Lung (tissue), 12 donors: ENCODE data around the gene SERPINB5. TPM values are rescaled to one million over a fixed set of nuclear protein-coding genes. Genes with fewer than 3 reads are reported as not detected.

Source experiments
- ATAC-seq: fragments of 200-7000 bp; cut with Tn5 transposase; one replicate; pipeline ENCODE4 v1.9.1; 2020; ENCODE audit warnings: moderate number of reproducible peaks; ENCODE audit not compliant: insufficient read depth, low FRiP score
- DNase-seq, 3 donors: peaks; one replicate each; pipeline ENCODE4 v3.0.0-alpha.2; 2013 to 2017
- H3K27ac ChIP-seq, 2 donors: one replicate each; pipeline ENCODE4 v1.5.1; 2013; ENCODE audit warnings: mild to moderate bottlenecking in 2 of 2, moderate library complexity in 2 of 2, control low read depth in 1 of 2, inconsistent platforms in 1 of 2, low read depth in 1 of 2, low read length in 1 of 2
- H3K27me3 ChIP-seq, 3 donors: one replicate each; pipeline ENCODE4 v1.5.1; 2013; ENCODE audit warnings: low read length in 2 of 3; ENCODE audit not compliant: control insufficient read depth in 3 of 3, insufficient read depth in 3 of 3
- H3K36me3 ChIP-seq, 4 donors: one replicate each; pipeline ENCODE4 v1.5.1; 2013; ENCODE audit warnings: low read length in 4 of 4, mild to moderate bottlenecking in 1 of 4, moderate library complexity in 1 of 4; ENCODE audit not compliant: control insufficient read depth in 4 of 4, insufficient read depth in 4 of 4
- H3K4me1 ChIP-seq, 5 donors: one replicate each; pipeline ENCODE4 v1.5.1; 2013; ENCODE audit warnings: low read length in 5 of 5, mild to moderate bottlenecking in 2 of 5, moderate library complexity in 1 of 5; ENCODE audit not compliant: control insufficient read depth in 5 of 5, insufficient read depth in 5 of 5
- H3K4me3 ChIP-seq: one replicate; pipeline ENCODE4 v1.5.1; 2013; ENCODE audit warnings: mild to moderate bottlenecking, control low read depth, moderate library complexity
- H3K9ac ChIP-seq, 2 donors: one replicate each; pipeline ENCODE4 v1.5.1; 2013; ENCODE audit warnings: low read length in 2 of 2, control low read depth in 1 of 2; ENCODE audit not compliant: insufficient read depth in 1 of 2
- H3K9me3 ChIP-seq, 4 donors: one replicate each; pipeline ENCODE4 v1.5.1; 2013; ENCODE audit warnings: low read length in 3 of 4, mild to moderate bottlenecking in 1 of 4, moderate library complexity in 1 of 4; ENCODE audit not compliant: control insufficient read depth in 4 of 4, insufficient read depth in 3 of 4
- WGBS, 2 donors: extraction: QIAGEN DNeasy Blood & Tissue Kit; methylation state at CpG; one replicate each; pipeline ENCODE4 v1.1.7; 2013; 5-methylcytosine and 5-hydroxymethylcytosine counted together
- polyA plus RNA-seq, 2 donors: library from polyadenylated mRNA; stranded (reverse); fragments of 200-250 nt; gene quantifications; one replicate each; pipeline ENCODE4 v1.2.1, GENCODE V29; 2013
- total RNA-seq, 2 donors: library from RNA; depleted of rRNA in 1 of 2; stranded (reverse); fragments of >200 nt in 1 of 2; gene quantifications; one replicate each; pipeline ENCODE4 v1.2.1, GENCODE V29; 2014 to 2021
- TF ChIP-seq, protein P1 (sequence below): IDR thresholded peaks from 2 replicates; pipeline ENCODE4 v1.5.1; 2012; ENCODE audit warnings: mild to moderate bottlenecking; ENCODE audit errors: control extremely low read depth, extremely low read depth
- donor health status: control.
- donor health status: control.
- donor health status: Bipolar disorder and iron deficiency.
- donor health status: healthy.
- donor health status: DM: yes; HTN: yes; CAD: no.

Gene SERPINB5
- total and polyA plus RNA-seq, 4 donors = 0.37 to 0.92 (median 0.61) TPM

DNA sequence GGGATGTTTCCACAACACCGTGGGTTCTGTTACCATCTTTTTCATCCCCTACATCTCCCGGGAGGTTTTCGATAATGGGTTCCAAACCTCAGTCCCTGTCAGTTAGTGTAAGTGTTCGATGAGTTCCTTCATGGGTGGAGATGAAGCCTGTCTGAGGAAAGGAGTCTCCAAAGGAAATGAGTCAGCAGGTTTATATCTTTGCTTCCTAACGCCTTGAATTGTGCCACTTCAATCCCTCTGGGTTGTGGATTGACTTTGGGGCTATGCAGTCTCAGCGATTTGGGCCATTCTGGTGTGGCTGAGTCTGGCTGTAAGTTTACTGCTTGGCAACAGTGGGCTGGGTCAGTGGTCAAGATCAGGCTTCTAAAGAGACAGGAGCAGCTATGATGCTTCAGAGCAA lies 1.2 kb downstream of the SERPINB5 start:
- no peak for DNase-seq
- ATAC-seq = no peak
- Histone ChIP-seq H3K36me3 (no peaks in the 10 kb centered on the region), H3K4me1 (no peaks in the 10 kb centered on the region), H3K9me3 (peaks cover 0 to 2% (median 0%) of the 10 kb centered on the region in 4 donors), H3K27me3 (no peaks in the 10 kb centered on the region), H3K9ac (no peak overlapping the region), H3K27ac (no peak overlapping the region), H3K4me3 (no peak overlapping the region)
- 69 to 73% methylated on average over 6 of the region's 6 CpGs for WGBS, 2 donors
- TF ChIP-seq, protein P1, sequence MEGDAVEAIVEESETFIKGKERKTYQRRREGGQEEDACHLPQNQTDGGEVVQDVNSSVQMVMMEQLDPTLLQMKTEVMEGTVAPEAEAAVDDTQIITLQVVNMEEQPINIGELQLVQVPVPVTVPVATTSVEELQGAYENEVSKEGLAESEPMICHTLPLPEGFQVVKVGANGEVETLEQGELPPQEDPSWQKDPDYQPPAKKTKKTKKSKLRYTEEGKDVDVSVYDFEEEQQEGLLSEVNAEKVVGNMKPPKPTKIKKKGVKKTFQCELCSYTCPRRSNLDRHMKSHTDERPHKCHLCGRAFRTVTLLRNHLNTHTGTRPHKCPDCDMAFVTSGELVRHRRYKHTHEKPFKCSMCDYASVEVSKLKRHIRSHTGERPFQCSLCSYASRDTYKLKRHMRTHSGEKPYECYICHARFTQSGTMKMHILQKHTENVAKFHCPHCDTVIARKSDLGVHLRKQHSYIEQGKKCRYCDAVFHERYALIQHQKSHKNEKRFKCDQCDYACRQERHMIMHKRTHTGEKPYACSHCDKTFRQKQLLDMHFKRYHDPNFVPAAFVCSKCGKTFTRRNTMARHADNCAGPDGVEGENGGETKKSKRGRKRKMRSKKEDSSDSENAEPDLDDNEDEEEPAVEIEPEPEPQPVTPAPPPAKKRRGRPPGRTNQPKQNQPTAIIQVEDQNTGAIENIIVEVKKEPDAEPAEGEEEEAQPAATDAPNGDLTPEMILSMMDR = no peak

DNA sequence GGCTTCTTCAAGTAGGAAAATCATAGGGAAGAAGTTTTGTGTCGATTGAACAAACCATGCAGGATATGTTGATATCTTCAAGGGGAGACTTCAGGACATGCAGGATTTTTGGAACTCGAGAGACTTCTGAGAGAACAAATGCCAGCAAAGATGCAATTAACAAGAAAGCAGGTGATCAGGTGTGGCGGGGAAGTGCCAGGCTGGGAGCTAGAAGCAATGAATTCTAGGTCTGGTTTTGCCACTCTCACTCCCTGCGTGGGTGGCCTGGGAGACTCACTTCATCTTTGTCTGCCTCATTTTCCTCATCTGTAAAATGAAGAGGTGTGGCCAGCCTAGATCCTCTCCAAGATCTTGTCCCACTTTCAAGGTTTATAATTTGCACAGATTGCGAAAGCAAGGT lies 3.1 kb downstream of the SERPINB5 start:
- 78 to 83% methylated on average over 5 of the region's 5 CpGs for WGBS, 2 donors
- no peak overlapping the region for H3K27ac ChIP-seq
- H3K4me3 ChIP-seq = no peak overlapping the region
- ATAC-seq (no peak), DNase-seq (no peak)
- H3K27me3 ChIP-seq = peaks cover 0 to 3% (median 2%) of the 10 kb centered on the region in 3 donors
- TF ChIP-seq, protein P1 = no peak
- no peaks in the 10 kb centered on the region for H3K36me3 ChIP-seq
- H3K9ac ChIP-seq = no peak overlapping the region
- peaks cover 0 to 2% (median 0%) of the 10 kb centered on the region in 4 donors for H3K9me3 ChIP-seq
- no peaks in the 10 kb centered on the region for H3K4me1 ChIP-seq

DNA sequence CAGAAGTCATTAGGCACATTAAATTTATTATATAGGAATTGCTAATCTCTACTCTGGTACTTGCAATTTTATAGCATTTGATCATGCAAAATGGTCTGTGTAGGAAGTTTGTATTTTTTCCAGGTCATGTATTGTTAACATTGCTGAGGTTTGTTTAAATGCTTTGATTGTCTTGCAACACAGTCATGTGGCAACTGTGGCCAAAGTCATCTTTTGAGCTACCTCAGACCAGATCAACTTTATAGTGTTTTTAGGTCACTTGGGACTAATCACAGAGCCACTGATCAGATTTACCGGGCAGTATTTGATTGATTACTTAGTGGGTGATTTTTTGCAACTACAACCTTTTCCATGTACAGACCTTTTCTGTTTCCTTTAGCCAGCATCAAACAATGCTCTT lies 3.7 kb downstream of the SERPINB5 start:
- TF ChIP-seq, protein P1 = no peak
- H3K9ac ChIP-seq = no peak overlapping the region
- H3K4me1 ChIP-seq = no peaks in the 10 kb centered on the region

DNA sequence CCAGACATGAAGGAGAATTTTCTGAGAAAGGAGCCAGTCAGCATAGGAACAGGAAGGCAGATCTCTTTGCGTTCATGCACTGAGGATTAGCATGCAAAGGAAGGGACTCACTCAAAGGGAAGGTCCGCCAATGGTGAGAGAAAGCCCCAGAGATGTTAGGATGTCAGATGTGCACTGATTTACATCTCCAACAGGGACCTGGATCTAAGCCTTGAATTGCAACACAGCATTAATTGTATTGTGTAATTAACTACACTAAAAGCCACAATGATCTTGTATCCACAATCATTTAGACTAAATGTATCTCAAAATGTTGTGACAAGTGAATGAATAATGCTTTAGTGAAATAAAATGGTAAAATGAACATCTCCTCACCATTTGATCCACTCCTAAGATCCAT lies 4.2 kb downstream of the SERPINB5 start:
- TF ChIP-seq, protein P1 = no peak
- Histone ChIP-seq H3K4me1 (no peaks in the 10 kb centered on the region), H3K9me3 (peaks cover 0 to 2% (median 0%) of the 10 kb centered on the region in 4 donors), H3K27me3 (peaks cover 0 to 3% (median 2%) of the 10 kb centered on the region in 3 donors), H3K4me3 (no peak overlapping the region), H3K27ac (no peak overlapping the region), H3K9ac (no peak overlapping the region), H3K36me3 (no peaks in the 10 kb centered on the region)
- no peak for DNase-seq
- 78 to 89% methylated on average over 2 of the region's 2 CpGs for WGBS, 2 donors
- ATAC-seq = no peak

More for the DNA sequence above, 3.7 kb downstream of the SERPINB5 start:
- no peak for ATAC-seq
- 80 to 81% methylated on average over 1 of the region's 1 CpG for WGBS, 2 donors
- Histone ChIP-seq H3K4me3 (no peak overlapping the region), H3K27ac (no peak overlapping the region), H3K27me3 (peaks cover 0 to 3% (median 2%) of the 10 kb centered on the region in 3 donors), H3K9me3 (peaks cover 0 to 2% (median 0%) of the 10 kb centered on the region in 4 donors), H3K36me3 (no peaks in the 10 kb centered on the region)
- no peak for DNase-seq
